ENCODE results near the gene NSFL1C. TPM values are rescaled to one million over a fixed set of nuclear protein-coding genes. Genes with fewer than 3 reads are reported as not detected.

The NSFL1C gene
- polyA plus RNA-seq, 1 donor (not counting 4 experiments of a cell fraction or from before 2014, with no cell fraction given), result 38.8 TPM

- Histone ChIP-seq H3K4me2 (ENCODE audit: control insufficient read depth, extremely low read depth, insufficient read depth, low read depth, low read length) (peak overlapping the region; percentile 99), H3K27me3 (ENCODE audit: control insufficient read depth, extremely low read depth, insufficient read depth, low read length) (no peaks in the 10 kb centered on the region), H3K79me2 (ENCODE audit: control insufficient read depth, insufficient read depth, low read length) (peaks cover 43% of the 10 kb centered on the region), H3K9me1 (ENCODE audit: control insufficient read depth, extremely low read depth, insufficient read depth, low read length) (peaks cover 12% of the 10 kb centered on the region), H2AFZ (ENCODE audit: control insufficient read depth, low read length) (no peak overlapping the region), H3K4me1 (ENCODE audit: control insufficient read depth, extremely low read depth, insufficient read depth, low read length) (peaks cover 49% of the 10 kb centered on the region), H3K9me3 (ENCODE audit: control insufficient read depth, low read depth, low read length) (no peaks in the 10 kb centered on the region), H3K27ac (ENCODE audit: control insufficient read depth, insufficient read depth, low read length) (peak overlapping the region; percentile 61), H3K4me3 (ENCODE audit: control insufficient read depth in 2 of 3, extremely low read depth in 1 of 3, insufficient read depth in 2 of 3, low read depth in 1 of 3, low read length in 3 of 3) (peak overlapping the region; percentile 79 to 93 (median 81)), H3K36me3 (ENCODE audit: control insufficient read depth in 2 of 2, extremely low read depth in 1 of 2, insufficient read depth in 2 of 2, low read length in 2 of 2) (peaks cover 7 to 16% of the 10 kb centered on the region in 2 experiments), H4K20me1 (ENCODE audit: control insufficient read depth, extremely low read depth, insufficient read depth, low read length) (peaks cover 29% of the 10 kb centered on the region), H3K9ac (ENCODE audit: control insufficient read depth, extremely low read depth, insufficient read depth, low read length) (peak overlapping the region; percentile 76)
- dilution Hi-C loops (cut with MboI; ENCODE audit: extremely low pct_ligation_motif_present, low sequenced_read_pairs), result no loop called here
- DNase-seq (ENCODE audit: low read depth, low spot score) (no peak), FAIRE-seq (no peak)
- TF ChIP-seq CTCF (optimal IDR thresholded peaks at IDR 0.05 in 1 of 3, IDR thresholded peaks at IDR 0.05 in 1 of 3, conservative IDR thresholded peaks at IDR 0.05 in 1 of 3; ENCODE audit: extremely low read depth in 1 of 3, insufficient read depth in 2 of 3, low read length in 3 of 3) (no peak), EZH2 (IDR thresholded peaks at IDR 0.05; ENCODE audit: low read length) (no peak)
These were observed 73.2 kb downstream of the NSFL1C start for GRCh38 chr20:1393507-1393882.

GRCh38 chr20:1392693-1393506 lies 73.7 kb downstream of the NSFL1C start, which contains the start of gene FKBP1A:
Gene FKBP1A, minus strand, starts transcription at chr20:1393054. Its CDS starts 56 bp downstream, at chr20:1392998.
- H2AFZ ChIP-seq (ENCODE audit: control insufficient read depth, low read length), result peak within 1 kb of the TSS; percentile 76
- H3K36me3 ChIP-seq (ENCODE audit: control insufficient read depth in 2 of 2, extremely low read depth in 1 of 2, insufficient read depth in 2 of 2, low read length in 2 of 2), result peaks cover 11 to 16% of the 10 kb centered on the region in 2 experiments
- H3K9me1 ChIP-seq (ENCODE audit: control insufficient read depth, extremely low read depth, insufficient read depth, low read length), result peaks cover 12% of the 10 kb centered on the region
- H3K9me3 ChIP-seq (ENCODE audit: control insufficient read depth, low read depth, low read length), result no peaks in the 10 kb centered on the region
- peaks cover 49% of the 10 kb centered on the region for H3K4me1 ChIP-seq (ENCODE audit: control insufficient read depth, extremely low read depth, insufficient read depth, low read length)
- H3K4me3 ChIP-seq (ENCODE audit: control insufficient read depth in 2 of 3, extremely low read depth in 1 of 3, insufficient read depth in 2 of 3, low read depth in 1 of 3, low read length in 3 of 3), result peak within 1 kb of the TSS; percentile 79 to 93 (median 81)
- H4K20me1 ChIP-seq (ENCODE audit: control insufficient read depth, extremely low read depth, insufficient read depth, low read length), result peaks cover 34% of the 10 kb centered on the region
- H3K79me2 ChIP-seq (ENCODE audit: control insufficient read depth, insufficient read depth, low read length), result peaks cover 49% of the 10 kb centered on the region
- H3K27me3 ChIP-seq (ENCODE audit: control insufficient read depth, extremely low read depth, insufficient read depth, low read length), result no peaks in the 10 kb centered on the region
- FAIRE-seq (peak; percentile 49), DNase-seq (ENCODE audit: low read depth, low spot score) (peak; percentile 69)
- H3K4me2 ChIP-seq (ENCODE audit: control insufficient read depth, extremely low read depth, insufficient read depth, low read depth, low read length), result peak within 1 kb of the TSS; percentile 99
- TF ChIP-seq CTCF (optimal IDR thresholded peaks at IDR 0.05 in 1 of 3, IDR thresholded peaks at IDR 0.05 in 1 of 3, conservative IDR thresholded peaks at IDR 0.05 in 1 of 3; ENCODE audit: extremely low read depth in 1 of 3, insufficient read depth in 2 of 3, low read length in 3 of 3), result peak in 1 of 3 experiments; percentile 15
- TF ChIP-seq EZH2 (IDR thresholded peaks at IDR 0.05; ENCODE audit: low read length), result no peak
- dilution Hi-C loops (cut with MboI; ENCODE audit: extremely low pct_ligation_motif_present, low sequenced_read_pairs), result no loop called here
- peak within 1 kb of the TSS; percentile 61 for H3K27ac ChIP-seq (ENCODE audit: control insufficient read depth, insufficient read depth, low read length)
- peak within 1 kb of the TSS; percentile 76 for H3K9ac ChIP-seq (ENCODE audit: control insufficient read depth, extremely low read depth, insufficient read depth, low read length)
